WTC11 (cell line): ENCODE data around the gene OLFM1.

Experiments used
- CREB1 ChIP-seq: sonication (generic); formaldehyde crosslinking; IDR thresholded peaks from 2 replicates; pipeline ENCODE4 v1.8.0; 2023; ENCODE audit warnings: mild to moderate bottlenecking, missing genetic modification reagents
- CREM ChIP-seq: sonication (generic); formaldehyde crosslinking; IDR thresholded peaks from 2 replicates; pipeline ENCODE4 v1.8.1; 2022; ENCODE audit warnings: mild to moderate bottlenecking, missing genetic modification reagents, moderate library complexity
- CTCF ChIP-seq: fragments of 200-600 bp; IDR thresholded peaks from 2 replicates; pipeline ENCODE4 v1.8.0; 2022; ENCODE audit warnings: antibody characterized with exemption
- ESRRA ChIP-seq: sonication (generic); formaldehyde crosslinking; IDR thresholded peaks from 2 replicates; pipeline ENCODE4 v1.8.1; 2022; ENCODE audit warnings: mild to moderate bottlenecking, missing genetic modification reagents, borderline replicate concordance
- FOXP4 ChIP-seq: sonication (generic); formaldehyde crosslinking; IDR thresholded peaks from 2 replicates; pipeline ENCODE4 v1.8.0; 2022; ENCODE audit warnings: mild to moderate bottlenecking, missing genetic modification reagents
- IRF2 ChIP-seq: sonication (generic); formaldehyde crosslinking; IDR thresholded peaks from 2 replicates; pipeline ENCODE4 v1.8.0; 2022; ENCODE audit warnings: low read depth, missing genetic modification reagents, borderline replicate concordance
- MAX ChIP-seq: sonication (generic); formaldehyde crosslinking; IDR thresholded peaks from 2 replicates; pipeline ENCODE4 v1.8.0; 2022; ENCODE audit warnings: mild to moderate bottlenecking, missing genetic modification reagents
- TCF7 ChIP-seq: sonication (generic); formaldehyde crosslinking; IDR thresholded peaks from 2 replicates; pipeline ENCODE4 v1.8.0; 2022; ENCODE audit warnings: mild to moderate bottlenecking, low read depth, missing genetic modification reagents, moderate library complexity
- USF2 ChIP-seq: sonication (generic); formaldehyde crosslinking; IDR thresholded peaks from 2 replicates; pipeline ENCODE4 v1.8.1; 2023; ENCODE audit warnings: mild to moderate bottlenecking, missing genetic modification reagents, moderate library complexity
- ZBTB21 ChIP-seq: sonication (generic); formaldehyde crosslinking; IDR thresholded peaks from 2 replicates; pipeline ENCODE4 v1.8.1; 2023; ENCODE audit warnings: mild to moderate bottlenecking, missing genetic modification reagents, borderline replicate concordance
- ZNF121 ChIP-seq: sonication (generic); formaldehyde crosslinking; IDR thresholded peaks from 2 replicates; pipeline ENCODE4 v1.8.0; 2023; ENCODE audit warnings: missing genetic modification reagents
- ZNF232 ChIP-seq: sonication (generic); formaldehyde crosslinking; IDR thresholded peaks from 2 replicates; pipeline ENCODE4 v1.8.0; 2022; ENCODE audit warnings: mild to moderate bottlenecking, missing genetic modification reagents

- TF ChIP-seq FOXP4 (no peak), CREM (CRISPR knock-in tag) (no peak), CTCF (no peak), USF2 (CRISPR knock-in tag) (no peak), ZBTB21 (CRISPR knock-in tag) (no peak), IRF2 (CRISPR knock-in tag) (no peak), ZNF121 (CRISPR knock-in tag) (no peak), CREB1 (CRISPR knock-in tag) (no peak), ESRRA (no peak), TCF7 (no peak), MAX (CRISPR knock-in tag) (no peak), ZNF232 (CRISPR knock-in tag) (no peak)
Observed at GRCh38 chr9:135102331-135102730, 14.9 kb downstream of the OLFM1 start.
